ENCODE data around the gene LIAS. TPM values are rescaled to one million over a fixed set of nuclear protein-coding genes. Genes with fewer than 3 reads are reported as not detected.

Gene LIAS
- total and polyA plus RNA-seq, 2 of the 13 experiments (the other 11 are each of a cell fraction or from before 2014, with no cell fraction given), result 16.0 to 16.6 TPM

DNA sequence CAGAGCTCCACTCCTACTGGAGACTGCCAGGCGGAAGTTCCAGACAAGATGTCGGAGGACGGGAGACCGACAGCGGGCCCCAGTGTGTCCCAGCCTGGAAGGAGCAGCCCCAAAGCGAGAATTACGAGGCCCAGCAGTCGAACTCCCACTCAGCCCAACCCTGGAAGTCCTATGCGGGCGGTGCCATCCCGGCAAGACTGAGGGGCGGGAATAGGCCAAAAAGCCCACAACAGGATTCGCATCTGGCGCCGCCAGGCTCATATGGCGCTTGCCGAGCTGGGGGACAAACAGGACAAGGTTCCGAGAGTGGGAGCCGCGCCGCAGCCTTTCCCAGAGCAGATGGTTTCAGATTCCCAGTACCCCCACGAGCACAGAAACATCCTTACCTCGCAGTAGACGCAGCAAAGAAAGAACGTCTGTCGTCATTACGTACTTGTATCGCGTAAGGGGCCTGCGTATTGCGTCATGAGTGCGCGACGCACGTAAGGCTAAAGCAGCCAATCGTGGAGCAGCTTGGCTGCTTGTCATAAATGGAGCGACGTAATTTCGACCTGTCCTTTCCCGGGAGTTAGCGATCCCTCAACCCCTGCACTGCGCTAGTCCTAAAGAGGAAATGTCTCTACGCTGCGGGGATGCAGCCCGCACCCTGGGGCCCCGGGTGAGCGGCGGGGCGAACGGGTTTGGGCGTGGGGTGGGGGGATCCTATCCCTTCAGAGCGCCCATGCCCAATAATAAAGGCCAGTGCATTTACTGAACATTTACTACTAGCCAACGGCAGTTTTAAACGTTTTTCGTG, at the start of gene LIAS, which contains the start of gene RPL9 (continued):
- peak; percentile 27; the same call in 1 of the 2 replicates for TF ChIP-seq TIGD3 (CRISPR knock-in tag; IDR thresholded peaks at IDR 0.05; ENCODE audit: borderline replicate concordance)
- peak; percentile 23; the same call in 1 of the 2 replicates for TF ChIP-seq SMC3 (IDR thresholded peaks at IDR 0.05; ENCODE audit: low read length)
- TF ChIP-seq ZNF331 (CRISPR knock-in tag; IDR thresholded peaks at IDR 0.05), result peak; percentile 56; the same call in 1 of the 2 replicates
- TF ChIP-seq SP5 (CRISPR knock-in tag; IDR thresholded peaks at IDR 0.05; ENCODE audit: borderline replicate concordance, low read depth), result 0 out of 2 replicates have a peak, but pooled peaks have one; percentile 12
- TF ChIP-seq ZNF776 (CRISPR knock-in tag; IDR thresholded peaks at IDR 0.05), result no peak; the same call in 1 of the 2 replicates
- TF ChIP-seq ZNF281 (CRISPR knock-in tag; IDR thresholded peaks at IDR 0.05; ENCODE audit: borderline replicate concordance), result no peak; the same call in 1 of the 2 replicates
- TF ChIP-seq CHD2 (IDR thresholded peaks at IDR 0.05; ENCODE audit: low read depth, low read length), result no peak
- TF ChIP-seq, protein P1, sequence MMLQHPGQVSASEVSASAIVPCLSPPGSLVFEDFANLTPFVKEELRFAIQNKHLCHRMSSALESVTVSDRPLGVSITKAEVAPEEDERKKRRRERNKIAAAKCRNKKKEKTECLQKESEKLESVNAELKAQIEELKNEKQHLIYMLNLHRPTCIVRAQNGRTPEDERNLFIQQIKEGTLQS (CRISPR knock-in tag; IDR thresholded peaks at IDR 0.05), result no peak; the same call in 1 of the 2 replicates
- no peak for TF ChIP-seq GATA4 (IDR thresholded peaks at IDR 0.05; ENCODE audit: borderline replicate concordance, low read depth)
- TF ChIP-seq MED1 (CRISPR knock-in tag; IDR thresholded peaks at IDR 0.05), result peak; percentile 77; the same call in 1 of the 2 replicates
- 0 out of 2 replicates have a peak, but pooled peaks have one; percentile 66 for TF ChIP-seq ZNF552 (CRISPR knock-in tag; IDR thresholded peaks at IDR 0.05; ENCODE audit: borderline replicate concordance)
- peak; percentile 84; the same call in 1 of the 2 replicates for TF ChIP-seq MEIS1 (CRISPR knock-in tag; IDR thresholded peaks at IDR 0.05; ENCODE audit: borderline replicate concordance)
- peak; percentile 67; the same call in 1 of the 2 replicates for TF ChIP-seq THAP9 (CRISPR knock-in tag; IDR thresholded peaks at IDR 0.05; ENCODE audit: borderline replicate concordance)
- TF ChIP-seq HOXA3 (CRISPR knock-in tag; IDR thresholded peaks at IDR 0.05), result peak; percentile 99
- TF ChIP-seq SMARCC2 (IDR thresholded peaks at IDR 0.05), result no peak
- TF ChIP-seq ZNF652 (CRISPR knock-in tag; IDR thresholded peaks at IDR 0.05; ENCODE audit: borderline replicate concordance, low read depth), result 0 out of 2 replicates have a peak, but pooled peaks have one; percentile 14
- no peak for TF ChIP-seq MYNN (CRISPR knock-in tag; IDR thresholded peaks at IDR 0.05; ENCODE audit: low read depth)
- TF ChIP-seq MEF2D (CRISPR knock-in tag; IDR thresholded peaks at IDR 0.05), result 0 out of 2 replicates have a peak, but pooled peaks have one; percentile 61
- TF ChIP-seq, protein P2, sequence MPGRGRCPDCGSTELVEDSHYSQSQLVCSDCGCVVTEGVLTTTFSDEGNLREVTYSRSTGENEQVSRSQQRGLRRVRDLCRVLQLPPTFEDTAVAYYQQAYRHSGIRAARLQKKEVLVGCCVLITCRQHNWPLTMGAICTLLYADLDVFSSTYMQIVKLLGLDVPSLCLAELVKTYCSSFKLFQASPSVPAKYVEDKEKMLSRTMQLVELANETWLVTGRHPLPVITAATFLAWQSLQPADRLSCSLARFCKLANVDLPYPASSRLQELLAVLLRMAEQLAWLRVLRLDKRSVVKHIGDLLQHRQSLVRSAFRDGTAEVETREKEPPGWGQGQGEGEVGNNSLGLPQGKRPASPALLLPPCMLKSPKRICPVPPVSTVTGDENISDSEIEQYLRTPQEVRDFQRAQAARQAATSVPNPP (CRISPR knock-in tag; IDR thresholded peaks at IDR 0.05), result peak; percentile 20; the same call in 1 of the 2 replicates

Measured in HepG2 (cell line).